HG02571 (cell line): ENCODE measurements around the gene CYBRD1.
A peak's percentile ranks its signal among the peaks of the same experiment; 100 is the strongest.

Experiments
- ATAC-seq: cut with Tn5 transposase; IDR thresholded peaks from one replicate; pipeline ENCODE4 v1.9.1; 2021; ENCODE audit warnings: mild to moderate bottlenecking, moderate library complexity; ENCODE audit not compliant: unreplicated experiment

Gene CYBRD1

GRCh38 chr2:171551836-171552235 is 29.6 kb downstream of the CYBRD1 start:
- no peak for ATAC-seq

- ATAC-seq, result no peak
These were observed 31.0 kb downstream of the CYBRD1 start for GRCh38 chr2:171553236-171553635.

- ATAC-seq, result no peak
These were observed 31.6 kb downstream of the CYBRD1 start for GRCh38 chr2:171553858-171554257.

GRCh38 chr2:171554991-171555615 is 32.8 kb downstream of the CYBRD1 start:
- no peak for ATAC-seq

- ATAC-seq, result no peak
These were observed 35.1 kb downstream of the CYBRD1 start for GRCh38 chr2:171557363-171557762.

GRCh38 chr2:171563301-171563700 is 41.0 kb downstream of the CYBRD1 start:
- ATAC-seq, result no peak

- ATAC-seq, result no peak
These were observed 42.2 kb downstream of the CYBRD1 start for GRCh38 chr2:171564463-171564862.

GRCh38 chr2:171566057-171566456 is 43.8 kb downstream of the CYBRD1 start:
- ATAC-seq, result no peak

- no peak for ATAC-seq
These were observed 44.5 kb downstream of the CYBRD1 start for GRCh38 chr2:171566753-171567152.

- no peak for ATAC-seq
These were observed 45.8 kb downstream of the CYBRD1 start for GRCh38 chr2:171568089-171568488.

- ATAC-seq, result no peak
These were observed 49.4 kb downstream of the CYBRD1 start for GRCh38 chr2:171571721-171572120.

GRCh38 chr2:171574149-171574795 is 52.0 kb downstream of the CYBRD1 start:
- peak; percentile 68 for ATAC-seq

GRCh38 chr2:171575606-171576005 is 53.3 kb downstream of the CYBRD1 start:
- no peak for ATAC-seq

- no peak for ATAC-seq
These were observed 56.0 kb downstream of the CYBRD1 start for GRCh38 chr2:171578127-171578803.

- no peak for ATAC-seq
These were observed 57.2 kb downstream of the CYBRD1 start for GRCh38 chr2:171579481-171579880.

GRCh38 chr2:171583566-171583965 is 61.3 kb downstream of the CYBRD1 start:
- no peak for ATAC-seq

- ATAC-seq, result no peak
These were observed 61.7 kb downstream of the CYBRD1 start for GRCh38 chr2:171584001-171584400.

GRCh38 chr2:171587132-171587531 is 64.9 kb downstream of the CYBRD1 start:
- ATAC-seq, result no peak

- ATAC-seq, result no peak
These were observed 65.3 kb downstream of the CYBRD1 start for GRCh38 chr2:171587567-171587966.

GRCh38 chr2:171590116-171590515 is 67.8 kb downstream of the CYBRD1 start:
- ATAC-seq, result no peak

- no peak for ATAC-seq
These were observed 69.8 kb downstream of the CYBRD1 start for GRCh38 chr2:171592036-171592555.

- no peak for ATAC-seq
These were observed 73.2 kb downstream of the CYBRD1 start for GRCh38 chr2:171595456-171595855.
